Epithelial cell of proximal tubule (primary cell): ENCODE data around the gene MED9. TPM values are rescaled to one million over a fixed set of nuclear protein-coding genes. Genes with fewer than 3 reads are reported as not detected.

Experiments used
- DNase-seq: peaks from one replicate; pipeline ENCODE4 v3.0.0-alpha.2; 2011; ENCODE audit warnings: low read depth
- H3K4me3 ChIP-seq: 2 replicates; pipeline ENCODE4 v1.5.1; 2011; ENCODE audit warnings: low read depth, mild to moderate bottlenecking, low read length
- CTCF ChIP-seq: conservative IDR thresholded peaks from 2 replicates; pipeline ENCODE4 v1.5.1; 2012; ENCODE audit warnings: low read depth, mild to moderate bottlenecking, low read length
- total RNA-seq: library from RNA; depleted of rRNA; stranded (reverse); fragments of >200 nt; gene quantifications from 2 replicates; pipeline ENCODE4 v1.2.3, GENCODE V29; 2015

MED9 gene
- total RNA-seq, 1 donor from 2014 or later: 11.8 TPM

GRCh38 chr17:17515934-17516930 lies 39.4 kb downstream of the MED9 start:
- no peak for DNase-seq
- TF ChIP-seq CTCF: no peak
- no peak overlapping the region for H3K4me3 ChIP-seq

GRCh38 chr17:17516941-17517720 lies 40.3 kb downstream of the MED9 start:
- H3K4me3 ChIP-seq: no peak overlapping the region
- TF ChIP-seq CTCF: no peak
- no peak for DNase-seq

- H3K4me3 ChIP-seq: no peak overlapping the region
- DNase-seq: no peak
- TF ChIP-seq CTCF: no peak
Measured at GRCh38 chr17:17518014-17518413, 41.2 kb downstream of the MED9 start.

- DNase-seq: no peak
- H3K4me3 ChIP-seq: no peak overlapping the region
- TF ChIP-seq CTCF: no peak
Measured at GRCh38 chr17:17518951-17519350, 42.2 kb downstream of the MED9 start.

GRCh38 chr17:17519886-17520285 lies 43.1 kb downstream of the MED9 start:
- no peak for TF ChIP-seq CTCF
- no peak for DNase-seq
- no peak overlapping the region for H3K4me3 ChIP-seq

- DNase-seq: no peak
- no peak overlapping the region for H3K4me3 ChIP-seq
- TF ChIP-seq CTCF: no peak
Measured at GRCh38 chr17:17520599-17521232, 43.9 kb downstream of the MED9 start.
